ENCODE data around the gene NBEAL2.

DNA sequence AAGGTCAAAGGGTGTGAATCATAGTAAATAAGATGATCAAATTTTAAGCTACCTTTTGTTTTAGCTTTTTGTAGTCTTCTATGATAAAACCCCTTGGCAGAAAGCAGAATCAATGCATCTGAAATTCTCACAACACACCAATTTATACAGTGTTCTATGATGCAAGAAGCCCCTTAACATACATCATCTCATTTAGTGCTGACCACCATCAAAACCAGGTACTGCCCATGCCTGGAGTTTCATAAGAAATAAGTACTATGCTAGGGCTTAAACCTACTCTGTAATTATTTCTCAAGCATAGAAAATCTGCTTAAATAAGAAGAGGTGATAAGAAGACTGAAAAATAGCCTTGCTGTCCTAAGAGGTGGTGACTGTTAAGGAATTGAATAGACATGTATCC, 67.6 kb downstream of the NBEAL2 start:
- TF ChIP-seq EZH2 (IDR thresholded peaks at IDR 0.05; ENCODE audit: borderline replicate concordance, insufficient read depth, low read length, poor library complexity, severe bottlenecking) (no peak), POLR2AphosphoS5 (IDR thresholded peaks at IDR 0.05) (no peak), EP300 (conservative IDR thresholded peaks at IDR 0.05; ENCODE audit: poor library complexity, severe bottlenecking) (no peak), SMC3 (conservative IDR thresholded peaks at IDR 0.05; ENCODE audit: poor library complexity) (no peak), TAF1 (IDR thresholded peaks at IDR 0.05; ENCODE audit: low read depth) (no peak), MXI1 (conservative IDR thresholded peaks at IDR 0.05; ENCODE audit: poor library complexity, severe bottlenecking) (no peak)
- TF ChIP-seq, protein P1, sequence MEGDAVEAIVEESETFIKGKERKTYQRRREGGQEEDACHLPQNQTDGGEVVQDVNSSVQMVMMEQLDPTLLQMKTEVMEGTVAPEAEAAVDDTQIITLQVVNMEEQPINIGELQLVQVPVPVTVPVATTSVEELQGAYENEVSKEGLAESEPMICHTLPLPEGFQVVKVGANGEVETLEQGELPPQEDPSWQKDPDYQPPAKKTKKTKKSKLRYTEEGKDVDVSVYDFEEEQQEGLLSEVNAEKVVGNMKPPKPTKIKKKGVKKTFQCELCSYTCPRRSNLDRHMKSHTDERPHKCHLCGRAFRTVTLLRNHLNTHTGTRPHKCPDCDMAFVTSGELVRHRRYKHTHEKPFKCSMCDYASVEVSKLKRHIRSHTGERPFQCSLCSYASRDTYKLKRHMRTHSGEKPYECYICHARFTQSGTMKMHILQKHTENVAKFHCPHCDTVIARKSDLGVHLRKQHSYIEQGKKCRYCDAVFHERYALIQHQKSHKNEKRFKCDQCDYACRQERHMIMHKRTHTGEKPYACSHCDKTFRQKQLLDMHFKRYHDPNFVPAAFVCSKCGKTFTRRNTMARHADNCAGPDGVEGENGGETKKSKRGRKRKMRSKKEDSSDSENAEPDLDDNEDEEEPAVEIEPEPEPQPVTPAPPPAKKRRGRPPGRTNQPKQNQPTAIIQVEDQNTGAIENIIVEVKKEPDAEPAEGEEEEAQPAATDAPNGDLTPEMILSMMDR (IDR thresholded peaks at IDR 0.05; ENCODE audit: poor library complexity, severe bottlenecking) = no peak
- TF ChIP-seq, protein P2, sequence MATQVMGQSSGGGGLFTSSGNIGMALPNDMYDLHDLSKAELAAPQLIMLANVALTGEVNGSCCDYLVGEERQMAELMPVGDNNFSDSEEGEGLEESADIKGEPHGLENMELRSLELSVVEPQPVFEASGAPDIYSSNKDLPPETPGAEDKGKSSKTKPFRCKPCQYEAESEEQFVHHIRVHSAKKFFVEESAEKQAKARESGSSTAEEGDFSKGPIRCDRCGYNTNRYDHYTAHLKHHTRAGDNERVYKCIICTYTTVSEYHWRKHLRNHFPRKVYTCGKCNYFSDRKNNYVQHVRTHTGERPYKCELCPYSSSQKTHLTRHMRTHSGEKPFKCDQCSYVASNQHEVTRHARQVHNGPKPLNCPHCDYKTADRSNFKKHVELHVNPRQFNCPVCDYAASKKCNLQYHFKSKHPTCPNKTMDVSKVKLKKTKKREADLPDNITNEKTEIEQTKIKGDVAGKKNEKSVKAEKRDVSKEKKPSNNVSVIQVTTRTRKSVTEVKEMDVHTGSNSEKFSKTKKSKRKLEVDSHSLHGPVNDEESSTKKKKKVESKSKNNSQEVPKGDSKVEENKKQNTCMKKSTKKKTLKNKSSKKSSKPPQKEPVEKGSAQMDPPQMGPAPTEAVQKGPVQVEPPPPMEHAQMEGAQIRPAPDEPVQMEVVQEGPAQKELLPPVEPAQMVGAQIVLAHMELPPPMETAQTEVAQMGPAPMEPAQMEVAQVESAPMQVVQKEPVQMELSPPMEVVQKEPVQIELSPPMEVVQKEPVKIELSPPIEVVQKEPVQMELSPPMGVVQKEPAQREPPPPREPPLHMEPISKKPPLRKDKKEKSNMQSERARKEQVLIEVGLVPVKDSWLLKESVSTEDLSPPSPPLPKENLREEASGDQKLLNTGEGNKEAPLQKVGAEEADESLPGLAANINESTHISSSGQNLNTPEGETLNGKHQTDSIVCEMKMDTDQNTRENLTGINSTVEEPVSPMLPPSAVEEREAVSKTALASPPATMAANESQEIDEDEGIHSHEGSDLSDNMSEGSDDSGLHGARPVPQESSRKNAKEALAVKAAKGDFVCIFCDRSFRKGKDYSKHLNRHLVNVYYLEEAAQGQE (IDR thresholded peaks at IDR 0.05; ENCODE audit: borderline replicate concordance) = no peak

Data from neural cell (in vitro differentiated cells).